ENCODE data around the gene ZFHX3. TPM values are rescaled to one million over a fixed set of nuclear protein-coding genes. Genes with fewer than 3 reads are reported as not detected.

Gene ZFHX3
- total and polyA plus RNA-seq, 9 of the 15 experiments (the other 6 are each of a cell fraction or from before 2014, with no cell fraction given): 0.01 to 0.23 (median 0.06) TPM; not detected in 4

DNA sequence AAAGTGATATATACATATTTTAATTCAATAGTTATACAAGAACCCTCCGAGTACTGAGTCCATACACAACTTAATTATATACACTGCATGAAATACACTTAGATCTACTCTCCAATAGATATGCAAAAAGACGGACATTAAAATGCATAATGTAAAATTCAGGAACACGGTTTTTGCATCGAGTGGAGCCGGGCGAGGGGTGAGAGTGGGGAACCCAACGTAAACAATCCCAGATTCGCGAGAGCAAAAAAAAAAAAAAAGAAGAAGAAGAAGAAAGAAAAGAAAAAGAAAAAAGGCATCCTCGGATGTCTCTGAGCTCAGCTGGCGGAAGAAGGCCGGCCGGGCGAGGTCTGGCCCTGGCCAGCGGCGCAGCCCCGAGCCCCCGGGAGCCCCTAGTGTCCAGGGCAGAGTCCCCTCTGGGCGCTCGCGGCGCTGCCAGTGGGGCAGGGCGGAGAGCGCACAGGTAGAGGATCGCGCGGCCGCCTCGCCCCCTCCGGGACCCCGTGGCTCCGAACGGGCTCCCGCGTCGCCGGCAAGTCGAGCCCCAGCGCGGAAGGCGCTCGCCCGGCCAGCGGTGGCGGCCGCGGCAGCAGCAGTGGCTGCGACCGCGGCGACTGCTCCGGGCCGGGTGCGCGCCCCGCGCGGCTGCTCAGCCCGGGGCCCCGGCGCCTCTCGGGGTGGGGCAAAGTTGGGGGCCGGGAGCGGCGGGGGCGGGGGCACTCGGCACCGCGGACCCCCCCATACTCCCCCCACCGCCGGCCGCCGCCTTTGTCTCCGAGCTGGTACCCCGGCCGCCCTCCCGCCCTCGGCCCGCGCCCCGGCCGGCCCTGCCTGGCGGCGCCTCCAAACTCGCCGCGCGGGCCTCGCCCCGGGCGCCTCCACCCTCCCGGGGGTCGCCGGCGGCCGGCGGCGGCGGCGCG lies 9.6 kb upstream of the ZFHX3 start (continued):
- TF ChIP-seq ZNF551 (CRISPR knock-in tag; IDR thresholded peaks at IDR 0.05) (no peak), RFX5 (IDR thresholded peaks at IDR 0.05; ENCODE audit: low read depth, low read length) (no peak), KAT7 (CRISPR knock-in tag; IDR thresholded peaks at IDR 0.05; ENCODE audit: borderline replicate concordance) (no peak)
- TF ChIP-seq, protein P1, sequence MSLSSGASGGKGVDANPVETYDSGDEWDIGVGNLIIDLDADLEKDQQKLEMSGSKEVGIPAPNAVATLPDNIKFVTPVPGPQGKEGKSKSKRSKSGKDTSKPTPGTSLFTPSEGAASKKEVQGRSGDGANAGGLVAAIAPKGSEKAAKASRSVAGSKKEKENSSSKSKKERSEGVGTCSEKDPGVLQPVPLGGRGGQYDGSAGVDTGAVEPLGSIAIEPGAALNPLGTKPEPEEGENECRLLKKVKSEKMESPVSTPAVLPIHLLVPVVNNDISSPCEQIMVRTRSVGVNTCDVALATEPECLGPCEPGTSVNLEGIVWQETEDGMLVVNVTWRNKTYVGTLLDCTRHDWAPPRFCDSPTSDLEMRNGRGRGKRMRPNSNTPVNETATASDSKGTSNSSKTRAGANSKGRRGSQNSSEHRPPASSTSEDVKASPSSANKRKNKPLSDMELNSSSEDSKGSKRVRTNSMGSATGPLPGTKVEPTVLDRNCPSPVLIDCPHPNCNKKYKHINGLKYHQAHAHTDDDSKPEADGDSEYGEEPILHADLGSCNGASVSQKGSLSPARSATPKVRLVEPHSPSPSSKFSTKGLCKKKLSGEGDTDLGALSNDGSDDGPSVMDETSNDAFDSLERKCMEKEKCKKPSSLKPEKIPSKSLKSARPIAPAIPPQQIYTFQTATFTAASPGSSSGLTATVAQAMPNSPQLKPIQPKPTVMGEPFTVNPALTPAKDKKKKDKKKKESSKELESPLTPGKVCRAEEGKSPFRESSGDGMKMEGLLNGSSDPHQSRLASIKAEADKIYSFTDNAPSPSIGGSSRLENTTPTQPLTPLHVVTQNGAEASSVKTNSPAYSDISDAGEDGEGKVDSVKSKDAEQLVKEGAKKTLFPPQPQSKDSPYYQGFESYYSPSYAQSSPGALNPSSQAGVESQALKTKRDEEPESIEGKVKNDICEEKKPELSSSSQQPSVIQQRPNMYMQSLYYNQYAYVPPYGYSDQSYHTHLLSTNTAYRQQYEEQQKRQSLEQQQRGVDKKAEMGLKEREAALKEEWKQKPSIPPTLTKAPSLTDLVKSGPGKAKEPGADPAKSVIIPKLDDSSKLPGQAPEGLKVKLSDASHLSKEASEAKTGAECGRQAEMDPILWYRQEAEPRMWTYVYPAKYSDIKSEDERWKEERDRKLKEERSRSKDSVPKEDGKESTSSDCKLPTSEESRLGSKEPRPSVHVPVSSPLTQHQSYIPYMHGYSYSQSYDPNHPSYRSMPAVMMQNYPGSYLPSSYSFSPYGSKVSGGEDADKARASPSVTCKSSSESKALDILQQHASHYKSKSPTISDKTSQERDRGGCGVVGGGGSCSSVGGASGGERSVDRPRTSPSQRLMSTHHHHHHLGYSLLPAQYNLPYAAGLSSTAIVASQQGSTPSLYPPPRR (CRISPR knock-in tag; IDR thresholded peaks at IDR 0.05; ENCODE audit: borderline replicate concordance): no peak
- TF ChIP-seq, protein P2, sequence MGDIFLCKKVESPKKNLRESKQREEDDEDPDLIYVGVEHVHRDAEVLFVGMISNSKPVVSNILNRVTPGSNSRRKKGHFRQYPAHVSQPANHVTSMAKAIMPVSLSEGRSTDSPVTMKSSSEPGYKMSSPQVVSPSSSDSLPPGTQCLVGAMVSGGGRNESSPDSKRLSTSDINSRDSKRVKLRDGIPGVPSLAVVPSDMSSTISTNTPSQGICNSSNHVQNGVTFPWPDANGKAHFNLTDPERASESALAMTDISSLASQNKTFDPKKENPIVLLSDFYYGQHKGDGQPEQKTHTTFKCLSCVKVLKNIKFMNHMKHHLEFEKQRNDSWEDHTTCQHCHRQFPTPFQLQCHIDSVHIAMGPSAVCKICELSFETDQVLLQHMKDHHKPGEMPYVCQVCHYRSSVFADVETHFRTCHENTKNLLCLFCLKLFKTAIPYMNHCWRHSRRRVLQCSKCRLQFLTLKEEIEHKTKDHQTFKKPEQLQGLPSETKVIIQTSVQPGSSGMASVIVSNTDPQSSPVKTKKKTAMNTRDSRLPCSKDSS (IDR thresholded peaks at IDR 0.05; ENCODE audit: low read depth, partially characterized antibody): no peak

All from K562 (cell line).